NCI-H82 (cell line): ENCODE measurements around the gene GDF7.

Experiments used
- DNase-seq: peaks from one replicate; lab custom pipeline; 2025; lab: John Stamatoyannopoulos, UW

The GDF7 gene

DNA sequence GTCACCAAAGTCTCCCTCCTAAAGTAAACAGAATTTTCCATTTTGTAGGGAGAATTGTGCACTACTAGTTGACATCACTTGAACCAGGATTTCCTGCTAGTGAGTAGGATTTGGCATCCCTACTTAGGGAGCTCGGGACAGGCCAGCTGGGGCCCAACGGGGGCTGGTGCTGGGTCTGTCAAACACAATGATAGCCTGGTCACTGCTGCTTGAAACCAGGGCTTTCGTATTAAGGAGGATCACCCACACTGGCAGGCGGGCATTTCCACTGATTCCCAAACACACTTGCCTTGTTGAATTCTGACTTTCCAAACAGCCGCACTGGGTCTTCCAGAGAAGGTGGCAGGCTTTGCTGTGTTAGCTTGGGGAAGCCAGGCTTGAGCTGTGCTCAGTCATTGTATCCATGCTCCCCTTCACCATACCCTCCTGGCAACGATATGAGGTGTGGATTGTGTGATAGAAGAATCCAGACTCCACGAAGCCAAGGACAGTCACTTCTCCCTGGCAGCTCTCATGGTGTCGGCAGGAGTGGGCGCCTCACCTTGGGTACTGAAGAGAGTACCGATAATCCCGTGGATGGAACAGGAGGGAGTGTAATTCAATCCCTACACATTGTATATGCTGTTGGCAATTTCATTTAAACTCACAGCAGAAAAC lies 7.5 kb downstream of the GDF7 start:
- no peak for DNase-seq

DNA sequence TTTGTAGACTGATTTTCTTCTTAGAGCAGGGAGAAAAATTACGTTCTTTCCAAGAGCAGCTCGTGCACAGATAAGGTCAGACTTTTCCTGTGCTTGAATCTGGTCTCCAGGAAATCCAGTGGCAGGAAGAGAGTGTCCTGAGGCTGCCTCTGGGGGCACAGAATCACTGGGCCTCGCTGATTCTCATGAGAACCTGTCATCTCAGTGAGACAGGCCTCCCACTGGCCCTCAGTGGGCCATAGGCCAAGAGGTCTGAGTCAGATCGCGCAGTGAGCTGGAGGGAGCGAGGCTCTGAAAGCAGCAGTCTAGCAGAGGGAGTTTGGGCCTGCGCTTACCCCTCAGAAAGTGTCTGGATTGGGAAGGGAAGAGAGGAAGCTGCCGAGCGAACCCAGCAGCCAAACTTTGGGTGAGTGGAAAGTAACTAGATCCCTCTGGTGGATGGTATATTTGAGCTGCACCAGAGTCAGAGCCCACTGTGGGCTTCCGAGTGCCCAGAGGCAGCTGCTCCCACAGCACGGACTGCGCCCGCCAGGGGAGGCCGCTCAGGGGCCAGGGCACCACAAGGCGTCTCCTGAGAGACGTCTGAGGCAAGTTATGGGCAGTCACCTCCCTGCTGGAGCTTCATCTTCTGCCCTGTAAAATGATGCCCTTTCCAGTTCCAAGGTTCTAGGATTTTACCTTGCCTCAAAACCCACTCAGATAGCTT lies 8.2 kb downstream of the GDF7 start:
- no peak for DNase-seq

- peak; percentile 13 for DNase-seq
Observed at GRCh38 chr2:20675701-20676352, 8.9 kb downstream of the GDF7 start.

GRCh38 chr2:20676353-20677215 lies 9.6 kb downstream of the GDF7 start:
- DNase-seq, result peak; percentile 31

GRCh38 chr2:20677301-20678085 lies 10.5 kb downstream of the GDF7 start:
- peak; percentile 24 for DNase-seq

DNA sequence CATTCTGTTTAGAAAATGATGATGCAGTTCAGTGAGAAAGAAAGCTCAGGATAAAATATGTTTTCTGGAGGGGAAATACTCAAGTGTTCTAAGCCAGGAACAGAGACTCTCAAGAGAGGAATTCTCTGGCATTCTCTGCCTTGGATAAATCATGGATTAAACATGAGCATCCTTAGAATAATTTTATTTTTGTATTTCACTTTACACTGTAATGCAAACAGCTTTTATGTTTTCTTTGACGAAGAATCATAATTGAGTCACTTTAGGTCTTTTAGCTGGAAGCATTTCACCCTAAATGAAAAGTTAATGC lies 11.1 kb downstream of the GDF7 start:
- DNase-seq, result no peak

DNA sequence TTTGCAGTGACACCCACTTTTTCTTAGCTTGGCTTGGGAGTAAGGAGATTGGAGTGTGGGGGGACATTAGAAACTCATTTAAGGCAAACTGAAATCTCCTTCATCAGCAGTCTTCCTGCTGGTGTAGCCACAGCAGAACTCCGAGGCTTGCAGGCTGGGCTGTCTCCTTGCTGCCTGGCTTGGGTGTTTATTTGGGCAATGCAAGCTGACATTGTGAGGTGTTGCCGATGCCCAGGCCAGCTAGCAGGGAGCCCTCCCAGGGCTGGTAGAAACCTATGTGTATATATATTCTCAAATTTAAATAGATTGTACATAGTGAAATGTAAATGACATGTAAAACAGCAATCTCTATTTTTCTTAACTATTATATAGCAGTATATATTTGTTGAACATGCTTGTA lies 11.8 kb downstream of the GDF7 start:
- no peak for DNase-seq

- DNase-seq, result no peak
Observed at GRCh38 chr2:20680744-20681375, 13.9 kb downstream of the GDF7 start.

GRCh38 chr2:20682167-20682920 lies 15.4 kb downstream of the GDF7 start:
- peak; percentile 19 for DNase-seq

DNA sequence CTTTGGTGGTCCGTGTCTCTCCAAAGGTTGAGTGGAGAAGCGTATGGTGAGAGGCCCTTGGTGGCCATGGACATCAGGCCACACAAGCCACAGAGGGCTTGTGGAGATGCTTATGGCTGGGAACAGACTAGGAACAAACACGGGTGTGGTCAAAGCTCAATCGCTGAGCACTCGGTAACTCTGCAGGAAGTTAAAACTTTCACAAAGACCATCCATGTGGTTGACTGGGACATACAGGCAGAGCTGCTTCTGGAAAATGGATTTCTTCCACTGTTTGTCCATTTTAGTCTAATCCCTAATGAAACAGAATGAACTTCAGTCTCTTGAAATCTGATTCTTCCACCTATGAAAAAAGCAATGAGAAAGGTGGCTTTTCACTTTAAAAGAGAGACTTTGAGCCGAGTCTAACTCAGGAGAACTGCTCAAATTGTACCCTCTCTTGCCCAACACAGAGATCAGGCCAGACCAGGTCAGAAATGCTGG lies 17.7 kb downstream of the GDF7 start:
- DNase-seq, result no peak

DNA sequence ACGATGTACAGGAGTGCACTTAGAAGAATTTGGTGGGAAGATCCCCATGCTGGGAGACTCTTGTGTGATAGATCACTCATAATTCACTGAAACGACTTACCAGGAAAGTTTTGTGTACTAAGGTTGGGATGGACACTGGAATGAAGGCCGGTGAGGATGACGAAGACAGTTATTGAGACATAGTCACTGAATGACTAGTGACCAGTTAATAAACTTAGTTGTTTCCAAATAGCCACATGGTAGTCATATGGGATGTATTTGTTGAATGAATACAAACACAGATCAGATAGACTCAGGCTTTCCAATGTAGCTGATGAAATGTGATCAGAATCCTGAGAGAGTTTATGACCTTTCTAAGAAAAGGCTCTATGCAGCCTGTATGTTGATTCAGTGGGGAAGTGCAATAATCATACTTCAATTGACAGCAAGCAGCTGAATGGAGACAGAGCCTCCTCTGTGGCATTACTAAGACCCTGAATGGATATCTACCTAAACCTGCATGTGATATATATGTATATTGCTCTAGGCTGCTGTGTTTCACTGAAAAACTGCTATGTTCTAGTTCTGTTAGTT lies 20.4 kb downstream of the GDF7 start:
- no peak for DNase-seq

DNA sequence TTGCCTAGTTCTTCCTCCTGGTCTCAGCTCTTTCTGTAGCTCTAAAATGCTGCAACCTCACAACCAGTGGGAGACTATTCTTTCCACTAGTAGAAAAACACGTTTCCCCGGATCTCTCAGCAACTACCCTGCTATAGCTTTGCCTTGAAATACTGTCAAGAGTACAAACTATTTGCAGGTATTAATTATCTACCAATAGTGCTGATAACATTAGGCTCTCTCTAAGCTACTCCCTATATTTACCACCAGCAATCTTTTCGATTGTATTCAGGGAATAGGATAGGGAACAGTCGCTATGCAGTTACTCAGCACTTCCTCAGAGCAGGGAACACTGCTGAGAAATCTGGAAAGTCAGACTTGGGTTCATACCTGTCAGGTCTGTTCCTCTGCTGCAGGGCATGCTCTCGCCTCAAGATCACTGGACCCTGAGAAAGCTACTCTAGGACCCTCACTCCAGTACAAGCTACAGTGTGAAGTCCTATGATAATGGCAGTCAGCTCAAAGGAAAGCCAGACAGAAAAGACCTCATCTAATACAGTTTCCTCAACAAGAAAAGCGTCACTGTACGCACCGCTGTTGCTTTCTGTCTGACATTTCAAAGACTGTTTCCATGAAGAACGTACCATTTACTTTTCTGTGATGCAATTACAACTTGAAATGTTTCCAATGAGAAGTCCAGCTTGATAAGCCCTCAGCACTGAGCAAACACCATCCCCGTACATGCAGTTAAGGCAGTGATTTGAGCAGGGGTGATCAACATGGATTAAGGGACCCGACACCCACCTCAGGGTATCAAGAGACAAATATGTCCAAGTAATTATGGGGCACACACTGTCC lies 22.7 kb downstream of the GDF7 start:
- no peak for DNase-seq

DNA sequence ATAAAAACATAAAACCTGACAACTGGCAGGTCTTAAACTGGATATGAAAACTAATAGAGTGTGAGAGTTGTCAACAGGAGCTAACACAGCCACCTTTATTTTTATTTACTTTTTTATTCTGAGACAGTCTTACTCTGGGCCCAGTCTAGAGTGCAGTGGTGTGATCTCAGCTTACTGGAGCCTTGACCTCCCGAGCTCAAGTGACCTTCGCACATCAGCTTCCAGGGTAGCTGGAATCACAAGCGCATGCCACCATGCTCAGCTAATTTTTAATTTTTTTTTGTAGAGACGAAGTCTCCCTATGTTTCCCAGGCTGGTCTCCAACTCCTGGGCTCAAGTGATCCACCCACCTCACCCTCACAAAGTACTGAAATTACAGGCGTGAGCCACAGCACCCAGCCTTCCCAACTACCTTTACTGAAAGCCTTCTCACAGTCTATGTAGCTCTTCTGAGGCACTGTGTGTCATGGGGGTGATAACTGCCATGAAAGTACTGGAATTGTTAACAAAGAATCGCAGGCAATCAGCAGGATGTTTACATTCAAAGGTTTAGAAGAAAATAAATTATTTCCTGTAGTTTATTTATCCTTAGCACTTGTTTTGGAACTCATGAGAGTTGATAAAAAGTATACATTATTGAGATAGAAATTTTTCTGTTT lies 24.3 kb downstream of the GDF7 start:
- DNase-seq, result no peak

DNA sequence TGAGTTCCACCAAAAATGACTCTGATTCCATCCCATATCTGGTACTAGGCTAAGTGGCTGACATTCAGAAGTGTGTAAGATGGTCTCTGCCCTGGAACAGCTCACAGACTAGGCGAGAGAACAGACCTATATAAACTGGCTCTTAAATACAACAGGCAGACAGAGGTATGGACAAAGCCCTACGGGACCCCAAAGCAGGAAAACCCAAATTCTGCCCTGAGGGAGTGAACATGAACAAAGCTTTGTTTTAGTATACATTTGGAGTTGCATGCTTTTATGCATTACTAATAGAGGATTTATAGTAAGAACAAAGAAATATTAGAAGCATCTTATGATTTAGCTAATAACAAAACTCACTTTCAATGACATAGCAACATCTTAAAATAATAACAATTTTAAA lies 25.1 kb downstream of the GDF7 start:
- DNase-seq, result no peak

GRCh38 chr2:20693317-20693716 lies 26.4 kb downstream of the GDF7 start:
- no peak for DNase-seq

- DNase-seq, result no peak
Observed at GRCh38 chr2:20696366-20696765, 29.4 kb downstream of the GDF7 start.

GRCh38 chr2:20697322-20697934 lies 30.5 kb downstream of the GDF7 start:
- no peak for DNase-seq
